Stomach (tissue), 9 donors: ENCODE measurements around the gene MAP2K1. TPM values are rescaled to one million over a fixed set of nuclear protein-coding genes. Genes with fewer than 3 reads are reported as not detected.
"Not testable (repeated sequence)": the region's sequence is repeated elsewhere in the genome, so short reads cannot be mapped to it uniquely, and the experiment has no call there.

Experiments used
- DNase-seq, 2 donors: peaks; one replicate each; pipeline versions ENCODE4 v3.0.0 to v3.0.0-alpha.2; 2013 to 2019
- H3K27ac ChIP-seq, 5 donors: fragments of 200-600 bp in 4 of 5; sonication (generic) in 4 of 5; one replicate each; pipeline ENCODE4 v1.5.1; 2013 to 2019; ENCODE audit warnings: mild to moderate bottlenecking in 1 of 5, moderate library complexity in 1 of 5
- H3K27me3 ChIP-seq, 3 donors: fragments of 200-600 bp; sonication (generic); one replicate each; pipeline ENCODE4 v1.5.1; 2017 to 2019; ENCODE audit warnings: mixed run types in 1 of 3
- H3K36me3 ChIP-seq, 4 donors: fragments of 200-600 bp; sonication (generic); 1 replicate in 3 of 4; 2 replicates in 1 of 4; pipeline ENCODE4 v1.5.1; 2016 to 2019
- H3K4me1 ChIP-seq, 4 donors: fragments of 200-600 bp; sonication (generic); one replicate each; pipeline ENCODE4 v1.5.1; 2016 to 2019
- H3K4me3 ChIP-seq, 4 donors: fragments of 200-600 bp; sonication (generic) in 3 of 4; one replicate each; pipeline ENCODE4 v1.5.1; 2016 to 2019; ENCODE audit warnings: mild to moderate bottlenecking in 1 of 4
- H3K9me3 ChIP-seq, 4 donors: fragments of 200-600 bp; sonication (generic); one replicate each; pipeline ENCODE4 v1.5.1; 2016 to 2019
- CTCF ChIP-seq, 7 experiments: fragments of 450-650 bp in 4 of 7; fragments of 200-600 bp in 3 of 7; sonication (generic) in 3 of 7; IDR thresholded peaks; one replicate each; pipeline ENCODE4 v1.5.1; 2016 to 2019; ENCODE audit warnings: antibody characterized with exemption in 7 of 7, control low read depth in 2 of 7, mild to moderate bottlenecking in 1 of 7
- EP300 ChIP-seq: sonication (generic); formaldehyde crosslinking; IDR thresholded peaks from one replicate; pipeline ENCODE4 v1.6.1; 2017; ENCODE audit warnings: antibody characterized with exemption
- POLR2A ChIP-seq, 4 donors: fragments of 450-650 bp; IDR thresholded peaks; one replicate each; pipeline ENCODE4 v1.6.1; 2016; ENCODE audit warnings: antibody characterized with exemption in 4 of 4, control low read depth in 2 of 4, mild to moderate bottlenecking in 1 of 4, moderate library complexity in 1 of 4
- POLR2AphosphoS5 ChIP-seq, 3 donors: sonication (generic); formaldehyde crosslinking; IDR thresholded peaks; one replicate each; pipeline ENCODE4 v1.6.1; 2016; ENCODE audit warnings: antibody characterized with exemption in 3 of 3
- WGBS, 5 donors: extraction: QIAGEN DNeasy Blood & Tissue Kit in 3 of 5; methylation state at CpG; one replicate each; pipeline versions ENCODE4 v1.1.5 to v1.1.7; 2013 to 2018; 5-methylcytosine and 5-hydroxymethylcytosine counted together
- intact Hi-C: fragments of 100-400 bp; cut with DNase I; formaldehyde crosslinking; loops from one replicate; pipeline ENCODE4 v1.15.1; 2023; ENCODE audit warnings: low total_unique reads
- polyA plus RNA-seq, 3 donors: library from polyadenylated mRNA; stranded (reverse); fragments of 200-250 nt; gene quantifications; one replicate each; pipeline ENCODE4 v1.2.3, GENCODE V29; 2013
- total RNA-seq, 5 donors: library from RNA; depleted of rRNA; stranded (reverse); fragments of >200 nt; gene quantifications; one replicate each; pipeline versions ENCODE4 v1.1.0 to v1.2.3, GENCODE V29; 2014 to 2016
- donor health status: healthy with polysubstance abuse.
- donor health status: Bipolar disorder and iron deficiency.
- donor health status: healthy.

Gene MAP2K1
- total and polyA plus RNA-seq, 8 donors, result 20.1 to 123 (median 26.0) TPM

- no peak overlapping the region for H3K4me3 ChIP-seq
- no peak for DNase-seq
- H3K27me3 ChIP-seq, result no peaks in the 10 kb centered on the region
- intact Hi-C loops, result loop anchor here (5.0 kb wide), 1 partner anchor 107 kb away; the partner anchor contains the start of gene SNAPC5
- no peak for TF ChIP-seq POLR2A (IDR thresholded peaks at IDR 0.05)
- TF ChIP-seq POLR2AphosphoS5 (IDR thresholded peaks at IDR 0.05), result no peak
- TF ChIP-seq EP300, result no peak
- TF ChIP-seq CTCF (IDR thresholded peaks at IDR 0.05), result no peak
- peaks cover 31 to 72% (median 40%) of the 10 kb centered on the region in 4 donors for H3K4me1 ChIP-seq
- H3K9me3 ChIP-seq, result no peaks in the 10 kb centered on the region
- no peaks in the 10 kb centered on the region for H3K36me3 ChIP-seq
- H3K27ac ChIP-seq, result peak overlapping the region in 2 of 5 donors; percentile 44 to 60
Measured at GRCh38 chr15:66389859-66390381, 3.2 kb downstream of the MAP2K1 start.

GRCh38 chr15:66390678-66391077, 4.0 kb downstream of the MAP2K1 start:
- intact Hi-C loops, result no loop called here
- WGBS, 5 donors, result 53 to 74% (median 61%) methylated on average over 1 of the region's 1 CpG
- H3K36me3 ChIP-seq, result peaks cover 0 to 2% (median 0%) of the 10 kb centered on the region in 4 donors
- H3K9me3 ChIP-seq, result no peaks in the 10 kb centered on the region
- H3K27me3 ChIP-seq, result no peaks in the 10 kb centered on the region
- H3K4me3 ChIP-seq, result no peak overlapping the region
- DNase-seq, result peak in 1 of 2 donors; percentile 24
- peaks cover 28 to 77% (median 35%) of the 10 kb centered on the region in 4 donors for H3K4me1 ChIP-seq
- peak overlapping the region in 2 of 5 donors; percentile 44 to 60 for H3K27ac ChIP-seq
- no peak for TF ChIP-seq CTCF (IDR thresholded peaks at IDR 0.05)
- TF ChIP-seq EP300, result no peak
- peak in 2 of 3 donors; percentile 67 to 68 for TF ChIP-seq POLR2AphosphoS5 (IDR thresholded peaks at IDR 0.05)

GRCh38 chr15:66393037-66393436, 6.3 kb downstream of the MAP2K1 start:
- H3K4me3 ChIP-seq, H3K27ac ChIP-seq, intact Hi-C loops, DNase-seq, H3K27me3 ChIP-seq, H3K9me3 ChIP-seq: not testable (repeated sequence)
- peaks cover 18 to 66% (median 24%) of the 10 kb centered on the region in 4 donors for H3K4me1 ChIP-seq
- peaks cover 0 to 13% (median 8%) of the 10 kb centered on the region in 4 donors for H3K36me3 ChIP-seq
- WGBS, 5 donors, result 86 to 100% (median 100%) methylated on average over 1 of the region's 1 CpG

GRCh38 chr15:66394472-66394871, 7.8 kb downstream of the MAP2K1 start:
- intact Hi-C loops, result no loop called here
- DNase-seq, result no peak
- WGBS, 5 donors, result 92 to 100% (median 100%) methylated on average over 1 of the region's 1 CpG
- no peaks in the 10 kb centered on the region for H3K9me3 ChIP-seq
- TF ChIP-seq POLR2A (IDR thresholded peaks at IDR 0.05) (no peak), EP300 (no peak), CTCF (IDR thresholded peaks at IDR 0.05) (no peak), POLR2AphosphoS5 (IDR thresholded peaks at IDR 0.05) (no peak)
- no peak overlapping the region for H3K27ac ChIP-seq
- H3K27me3 ChIP-seq, result no peaks in the 10 kb centered on the region
- peaks cover 6 to 51% (median 11%) of the 10 kb centered on the region in 4 donors for H3K4me1 ChIP-seq
- peaks cover 0 to 19% (median 12%) of the 10 kb centered on the region in 4 donors for H3K36me3 ChIP-seq
- H3K4me3 ChIP-seq, result no peak overlapping the region

- WGBS, 5 donors, result 96 to 100% (median 100%) methylated on average over 1 of the region's 1 CpG
- no peak for DNase-seq
Measured at GRCh38 chr15:66394915-66395314, 8.2 kb downstream of the MAP2K1 start.

More at GRCh38 chr15:66394915-66395314, 8.2 kb downstream of the MAP2K1 start:
- TF ChIP-seq CTCF (IDR thresholded peaks at IDR 0.05), result no peak
- no peak for TF ChIP-seq POLR2A (IDR thresholded peaks at IDR 0.05)
- TF ChIP-seq EP300, result no peak
- no peak for TF ChIP-seq POLR2AphosphoS5 (IDR thresholded peaks at IDR 0.05)
- no peak overlapping the region for H3K4me3 ChIP-seq
- intact Hi-C loops, result no loop called here
- no peaks in the 10 kb centered on the region for H3K9me3 ChIP-seq
- peaks cover 3 to 48% (median 8%) of the 10 kb centered on the region in 4 donors for H3K4me1 ChIP-seq
- no peak overlapping the region for H3K27ac ChIP-seq
- no peaks in the 10 kb centered on the region for H3K27me3 ChIP-seq
- H3K36me3 ChIP-seq, result peaks cover 0 to 21% (median 15%) of the 10 kb centered on the region in 4 donors
